GM19463 (cell line): ENCODE results near the gene VAX1.

Experiments
- ATAC-seq: cut with Tn5 transposase; IDR thresholded peaks from one replicate; pipeline ENCODE4 v1.9.1; 2021; ENCODE audit warnings: mild to moderate bottlenecking, moderate library complexity; ENCODE audit not compliant: unreplicated experiment

VAX1 gene

GRCh38 chr10:117164592-117165537, 26.8 kb upstream of the VAX1 start:
- no peak for ATAC-seq

- no peak for ATAC-seq
Measured at GRCh38 chr10:117163954-117164548, 26.0 kb upstream of the VAX1 start.

GRCh38 chr10:117163061-117163953, 25.2 kb upstream of the VAX1 start:
- ATAC-seq = no peak

- ATAC-seq = no peak
Measured at GRCh38 chr10:117162093-117163060, 24.3 kb upstream of the VAX1 start.

GRCh38 chr10:117161386-117162033, 23.4 kb upstream of the VAX1 start:
- ATAC-seq = no peak

GRCh38 chr10:117160567-117160966, 22.5 kb upstream of the VAX1 start:
- no peak for ATAC-seq

- ATAC-seq = no peak
Measured at GRCh38 chr10:117159390-117159789, 21.3 kb upstream of the VAX1 start.

DNA sequence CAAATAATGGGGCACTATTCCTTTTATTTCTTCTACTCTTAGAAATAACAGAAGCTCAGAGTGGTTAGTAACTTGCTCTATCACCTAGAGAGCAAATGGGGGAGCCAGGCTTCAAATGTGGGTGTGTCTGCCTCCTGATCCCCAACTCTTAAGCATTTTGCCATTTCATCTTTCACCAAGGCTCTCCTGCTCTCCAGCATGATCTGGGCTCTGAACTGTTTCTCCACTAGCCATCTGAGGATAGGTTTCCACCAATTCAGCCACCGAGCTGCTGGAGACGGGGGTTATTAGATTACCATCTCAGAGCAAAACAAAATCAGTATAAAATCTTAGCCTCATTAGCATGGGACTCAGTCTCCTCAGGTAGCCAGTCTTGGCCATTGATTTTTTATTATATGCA, 20.2 kb upstream of the VAX1 start:
- no peak for ATAC-seq

DNA sequence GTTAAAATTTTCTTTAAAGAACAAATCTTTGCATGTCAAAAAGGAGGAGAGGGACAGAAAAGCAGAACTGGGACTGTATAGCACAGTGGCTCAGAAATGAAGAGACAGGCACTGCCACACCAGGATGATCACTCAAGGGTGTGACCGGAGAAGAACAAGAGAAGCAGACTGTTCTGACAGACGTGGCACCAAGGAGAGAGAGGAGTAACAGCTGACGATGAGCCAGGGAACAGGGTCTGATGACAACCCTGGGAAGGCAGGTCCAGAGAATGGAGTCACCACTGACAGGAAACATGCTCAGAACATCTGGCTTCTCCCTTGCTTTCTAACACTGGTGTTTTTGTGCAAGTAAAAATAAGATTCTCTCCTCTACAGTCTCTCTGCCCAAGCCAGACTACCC, 14.6 kb upstream of the VAX1 start:
- no peak for ATAC-seq

DNA sequence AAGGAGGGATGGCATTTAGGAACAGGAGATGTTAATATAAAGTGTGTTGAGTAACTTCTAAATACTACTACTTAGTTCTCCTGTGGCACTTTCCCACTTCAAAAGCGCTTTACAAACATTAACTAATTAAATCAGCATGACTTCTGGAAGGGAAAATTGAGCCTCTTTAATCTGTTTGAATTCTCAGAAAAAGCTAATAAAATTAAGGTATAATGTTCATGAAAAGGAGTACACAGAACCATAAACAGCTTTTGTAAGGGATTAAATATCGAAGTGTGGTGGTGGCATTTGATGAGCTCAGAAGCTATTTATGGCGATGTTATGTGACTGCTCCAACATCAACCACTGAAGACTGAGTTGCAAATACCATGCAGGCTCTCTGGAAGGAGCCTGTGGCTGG, 10.2 kb upstream of the VAX1 start:
- ATAC-seq = no peak

DNA sequence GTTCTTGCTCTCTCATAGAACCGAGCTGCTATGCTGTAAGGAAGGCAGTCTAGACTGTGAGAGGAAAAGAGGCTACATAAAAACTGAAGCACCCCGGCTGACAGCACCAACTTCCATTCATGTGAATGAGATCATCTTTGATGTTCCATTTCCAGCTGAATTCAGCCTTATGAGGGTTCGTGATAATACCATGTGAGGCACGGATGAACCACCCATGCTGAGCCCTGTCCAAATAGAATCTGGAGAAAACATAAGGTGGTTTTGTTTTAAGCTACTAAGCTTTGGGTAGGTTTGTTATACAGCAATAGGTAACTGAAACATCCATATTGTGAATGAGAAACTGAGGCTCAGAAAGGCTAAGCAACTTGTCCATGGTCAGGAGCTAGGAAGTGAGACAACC, 6.9 kb upstream of the VAX1 start:
- ATAC-seq = no peak

DNA sequence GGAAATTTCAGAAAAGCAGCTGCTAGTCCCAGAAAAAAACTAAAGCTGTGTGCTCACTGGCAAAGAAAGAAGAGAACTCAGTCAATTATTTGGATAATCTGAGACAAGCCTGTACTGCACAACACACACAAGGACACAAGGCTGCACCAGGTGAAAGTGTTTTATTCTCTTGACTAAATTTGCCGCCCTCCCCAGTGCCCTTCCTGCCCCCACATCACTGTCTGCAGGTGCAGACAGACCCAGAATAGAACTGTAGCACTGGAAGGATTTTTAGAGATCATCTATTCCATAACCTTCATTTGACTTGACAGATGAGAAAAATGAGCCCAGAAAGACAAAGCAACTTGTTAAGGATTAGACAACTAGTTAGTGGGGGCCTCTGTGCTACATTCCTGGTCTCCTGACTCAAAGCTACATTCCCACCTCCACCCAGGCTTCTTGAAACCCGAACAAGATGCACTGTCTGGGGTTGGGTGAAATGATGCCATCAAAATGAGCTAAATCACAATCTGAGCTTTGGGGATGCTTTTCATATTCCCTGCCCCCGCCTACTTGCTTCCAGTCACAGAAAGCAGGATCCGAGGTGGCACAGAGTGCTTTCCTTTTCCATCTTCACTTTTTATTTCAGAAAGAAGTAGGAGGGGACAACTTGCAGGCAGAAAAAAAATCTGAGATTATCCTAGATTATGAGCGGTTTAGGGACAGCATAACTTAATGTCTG, 5.2 kb upstream of the VAX1 start:
- ATAC-seq = no peak

DNA sequence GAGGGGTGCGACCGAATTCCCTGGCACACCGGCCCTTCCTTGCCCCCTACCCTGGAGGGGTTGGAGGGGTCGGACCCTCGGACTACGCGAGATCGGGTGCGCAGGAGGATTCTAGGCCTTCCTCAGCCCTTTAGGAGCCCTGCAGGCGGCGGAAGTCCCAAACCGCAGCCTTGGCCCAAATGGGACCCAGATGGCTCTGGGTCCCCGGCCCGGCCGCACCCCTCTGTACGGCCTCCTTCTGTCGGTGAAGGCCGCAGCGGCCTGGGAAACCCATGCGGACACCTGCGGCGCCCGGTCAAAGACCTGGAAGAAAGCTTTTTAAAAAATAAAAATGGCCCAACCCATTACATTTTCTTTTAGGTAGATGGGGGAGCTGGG, 2.4 kb upstream of the VAX1 start:
- no peak for ATAC-seq

- no peak for ATAC-seq
Measured at GRCh38 chr10:117139581-117140524, 1.8 kb upstream of the VAX1 start.

DNA sequence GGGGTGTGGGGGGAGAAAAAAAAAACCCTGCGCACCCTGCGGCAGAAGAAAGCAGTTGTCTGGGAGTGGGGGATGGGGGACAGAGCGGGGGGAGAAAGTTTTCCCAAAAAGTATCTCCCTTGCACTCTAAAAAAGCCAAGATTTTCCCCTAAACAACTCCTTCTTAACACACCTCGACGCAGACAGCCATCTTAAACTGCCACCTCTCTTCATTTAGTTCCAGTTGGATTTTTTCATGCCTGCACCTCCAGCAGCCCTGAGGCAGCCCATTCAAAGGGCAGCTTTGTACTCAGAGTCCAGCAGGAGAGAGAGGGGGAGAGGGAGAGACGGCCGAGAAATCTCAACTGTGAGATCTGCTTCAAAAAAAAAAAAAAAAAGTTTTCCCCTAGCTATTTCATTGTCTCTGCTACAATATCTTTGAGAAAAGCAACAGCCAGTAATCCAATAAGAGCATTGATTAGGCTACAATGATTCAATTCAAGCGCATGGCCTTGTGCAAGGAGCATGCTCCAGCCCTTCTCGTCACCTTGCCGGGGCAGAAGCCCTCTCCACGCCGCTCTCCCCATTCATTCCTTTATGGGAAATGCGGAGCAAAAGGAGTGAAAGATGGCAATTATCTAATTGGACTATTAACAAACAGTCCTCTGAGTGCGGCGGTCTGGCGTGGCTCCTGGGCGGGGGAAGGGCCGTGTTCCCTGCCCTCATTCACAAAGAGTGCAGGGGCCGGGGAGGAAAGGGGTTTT, 939 bp upstream of the VAX1 start:
- no peak for ATAC-seq

DNA sequence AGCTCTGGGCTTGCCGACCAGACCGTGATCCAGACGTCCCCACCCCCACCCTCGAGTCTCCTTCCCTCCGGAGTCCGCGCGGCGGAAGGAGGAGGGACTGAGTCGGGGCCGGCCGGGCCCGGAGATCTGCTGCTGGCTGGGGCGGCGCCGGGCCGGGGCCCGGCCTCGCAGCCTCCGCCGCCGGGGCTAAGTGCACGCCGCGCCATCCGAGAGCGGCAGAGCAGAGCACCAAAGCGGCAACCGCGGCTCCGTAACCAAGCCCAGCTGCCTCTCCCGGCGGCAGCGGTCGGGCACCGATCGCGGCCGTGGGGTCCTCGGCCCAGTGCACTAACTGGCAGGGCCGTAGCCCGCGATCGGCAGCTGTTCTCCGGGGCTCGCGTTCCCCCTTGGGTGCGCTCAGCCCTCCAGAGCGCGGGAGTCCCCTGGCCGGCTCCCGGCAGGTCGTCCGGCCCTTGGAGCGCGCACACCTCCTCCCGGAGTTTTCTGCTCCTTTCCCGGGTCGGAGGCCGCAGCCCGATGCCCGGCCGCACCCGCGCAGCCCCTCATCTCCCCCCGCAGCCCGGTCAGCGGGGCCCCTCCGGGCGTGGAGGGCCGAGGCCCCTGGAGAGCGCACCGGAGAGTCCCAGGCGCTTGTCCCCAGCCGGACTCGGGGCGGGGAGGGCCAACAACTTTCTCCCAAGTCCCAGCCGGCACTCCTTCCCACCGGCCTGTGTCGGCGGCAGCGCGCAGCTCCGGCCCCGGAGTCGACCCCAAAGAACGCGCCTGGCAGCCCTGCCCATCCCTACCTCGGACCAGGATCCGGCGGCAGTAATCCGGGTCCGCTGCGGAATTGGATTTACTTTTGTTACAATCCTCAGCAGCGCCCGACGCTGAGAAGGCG, 799 bp downstream of the VAX1 start:
- no peak for ATAC-seq
